GM20431 (cell line): ENCODE data around the gene SMS.

Experiments
- in situ Hi-C: fragments of 300-500 bp; cut with MseI, MboI; formaldehyde crosslinking; loops from one replicate; pipeline ENCODE4 v1.15.0; 2020; ENCODE audit warnings: low sequenced_read_pairs; ENCODE audit not compliant: unreplicated experiment

Gene SMS

GRCh38 chrX:22032506-22032905 lies 92.0 kb downstream of the SMS start:
- in situ Hi-C loops: no loop called here

GRCh38 chrX:22033818-22034217 lies 93.3 kb downstream of the SMS start:
- in situ Hi-C loops: no loop called here

- in situ Hi-C loops: no loop called here
These were observed 94.7 kb downstream of the SMS start for GRCh38 chrX:22035236-22035635.

DNA sequence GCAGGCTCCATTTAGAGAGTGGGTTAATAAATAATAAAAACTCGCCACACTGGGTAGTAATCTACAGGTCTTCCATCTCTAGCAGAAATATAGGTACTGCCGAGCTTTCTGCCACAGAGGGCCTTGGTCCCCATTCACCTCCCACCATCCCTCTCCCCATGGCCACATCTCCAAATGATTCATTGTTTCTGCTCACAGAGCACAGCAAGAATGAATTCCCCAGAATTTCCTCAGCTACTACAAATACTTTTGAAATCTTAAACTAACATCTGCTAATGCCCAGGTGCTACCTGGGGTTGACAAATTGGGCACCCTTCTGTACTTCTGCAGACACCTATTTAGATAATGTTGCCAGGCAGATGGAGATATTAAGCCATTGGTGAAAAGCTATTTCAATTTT lies 96.7 kb downstream of the SMS start:
- in situ Hi-C loops: no loop called here

DNA sequence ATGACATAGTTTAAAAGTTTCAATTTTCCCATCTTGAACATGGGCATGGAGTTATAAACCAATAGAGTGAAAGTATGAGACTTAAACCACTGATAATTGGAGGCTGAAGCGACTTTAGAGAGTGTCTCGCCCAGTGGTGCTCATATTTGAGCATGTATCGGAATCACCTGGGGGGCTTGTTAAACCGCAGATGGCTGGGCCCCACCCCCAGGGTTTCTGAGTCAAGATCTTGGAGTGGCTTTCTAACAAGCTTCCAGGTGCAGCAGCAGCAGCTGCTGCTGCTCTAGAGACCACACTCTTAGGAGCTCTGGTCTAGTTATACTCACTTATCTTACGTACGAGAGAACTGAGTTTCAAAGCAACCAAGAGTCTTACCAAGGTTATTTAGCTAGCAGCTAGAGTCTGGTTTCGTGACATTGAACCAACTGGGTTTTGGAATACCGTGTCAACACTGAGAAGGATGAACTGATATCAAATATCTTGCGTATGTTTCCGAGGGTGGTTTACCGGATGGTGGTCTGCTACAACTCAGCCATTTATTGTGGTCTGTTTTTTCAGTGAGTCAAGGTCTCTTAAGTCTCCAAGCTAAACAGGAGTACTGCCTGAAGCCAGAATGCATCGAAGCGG lies 97.5 kb downstream of the SMS start:
- in situ Hi-C loops: no loop called here

DNA sequence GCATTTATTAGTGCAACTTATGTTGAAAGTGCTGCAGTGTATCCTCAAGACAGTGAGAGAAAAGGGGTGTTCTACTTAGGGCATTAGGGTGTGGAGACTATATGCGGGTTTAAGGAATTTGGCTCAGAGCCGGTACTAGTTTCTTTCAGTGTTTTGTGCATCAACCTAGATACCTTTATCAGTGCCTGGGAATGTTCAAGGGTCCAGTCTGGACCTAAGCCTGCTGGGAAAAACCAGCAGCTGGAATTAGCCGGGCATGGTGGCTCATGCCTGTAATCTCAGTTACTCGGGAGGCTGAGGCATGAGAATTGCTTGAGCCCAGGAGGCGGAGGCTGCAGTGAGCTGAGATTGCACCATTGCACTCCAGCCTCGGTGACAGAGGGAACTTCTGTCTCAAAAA lies 99.0 kb downstream of the SMS start:
- in situ Hi-C loops: no loop called here

DNA sequence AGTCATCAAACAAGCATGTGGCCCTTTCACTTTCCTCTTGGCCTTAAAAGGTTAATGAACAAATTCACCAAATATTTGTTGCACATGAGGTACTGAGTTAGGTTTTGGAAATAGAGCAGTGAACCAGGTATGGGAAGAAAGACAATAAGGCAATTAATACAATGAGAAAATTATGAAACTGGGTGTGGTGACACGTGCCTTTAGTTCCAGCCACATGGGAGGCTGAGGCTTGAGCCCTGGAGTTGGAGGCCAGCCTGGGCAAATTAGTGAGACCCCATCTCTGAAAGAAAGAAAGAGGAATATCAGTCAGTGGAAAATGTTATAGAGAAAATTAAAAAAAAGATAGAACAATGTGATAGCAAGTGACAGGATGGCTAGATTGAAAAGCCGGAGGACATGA lies 99.7 kb downstream of the SMS start:
- in situ Hi-C loops: no loop called here

- in situ Hi-C loops: no loop called here
These were observed 101.5 kb downstream of the SMS start for GRCh38 chrX:22041907-22042530.

GRCh38 chrX:22043872-22044271 lies 103.4 kb downstream of the SMS start:
- in situ Hi-C loops: no loop called here
